Suprapubic skin (tissue), 4 donors: ENCODE data around the gene TRUB1.

Experiments
- CTCF ChIP-seq, 2 donors: fragments of 200-600 bp in 1 of 2; fragments of 450-650 bp in 1 of 2; sonication (generic) in 1 of 2; IDR thresholded peaks; one replicate each; pipeline ENCODE4 v1.5.1; 2016 to 2019; ENCODE audit warnings: antibody characterized with exemption in 2 of 2, mild to moderate bottlenecking in 1 of 2, moderate library complexity in 1 of 2
- POLR2A ChIP-seq, 2 donors: fragments of 450-650 bp; IDR thresholded peaks; one replicate each; pipeline ENCODE4 v1.6.1; 2017; ENCODE audit warnings: antibody characterized with exemption in 2 of 2, mild to moderate bottlenecking in 2 of 2, moderate library complexity in 2 of 2
- POLR2AphosphoS5 ChIP-seq, 3 donors: sonication (generic); formaldehyde crosslinking; IDR thresholded peaks; one replicate each; pipeline ENCODE4 v1.6.1; 2017; ENCODE audit warnings: antibody characterized with exemption in 3 of 3

GRCh38 chr10:114943000-114943399, 5.0 kb downstream of the TRUB1 start:
- TF ChIP-seq CTCF (IDR thresholded peaks at IDR 0.05) (no peak), POLR2A (IDR thresholded peaks at IDR 0.05) (no peak), POLR2AphosphoS5 (IDR thresholded peaks at IDR 0.05) (no peak)
